Neural cell (in vitro differentiated cells): Measurements from ENCODE around the gene DNAH8. TPM values are rescaled to one million over a fixed set of nuclear protein-coding genes. Genes with fewer than 3 reads are reported as not detected.

ENCODE experiments used
- H2AFZ ChIP-seq: fragments of 200-600, 300-800 bp; sonication (generic), shearing (Covaris generic); 2 replicates; pipeline ENCODE4 v1.6.0; 2014; ENCODE audit warnings: low read depth, mild to moderate bottlenecking, antibody characterized with exemption, low read length, moderate library complexity
- H3F3A ChIP-seq: fragments of 200-600 bp; shearing (Covaris generic); 2 replicates; pipeline ENCODE4 v1.6.1; 2016; ENCODE audit warnings: mild to moderate bottlenecking, moderate library complexity, mixed read lengths, antibody characterized with exemption, low read length; ENCODE audit not compliant: insufficient read depth, poor library complexity, severe bottlenecking
- H3K27ac ChIP-seq: fragments of 200-600, 300-800 bp; sonication (generic), shearing (Covaris generic); 2 replicates; pipeline ENCODE4 v1.5.1; 2014; ENCODE audit warnings: mild to moderate bottlenecking, low read length, moderate library complexity
- H3K27me3 ChIP-seq: fragments of 300-800, 200-600 bp; sonication (generic), shearing (Covaris generic); 2 replicates; pipeline ENCODE4 v1.6.0; 2014; ENCODE audit warnings: mild to moderate bottlenecking, low read depth, low read length, moderate library complexity; ENCODE audit not compliant: insufficient read depth
- H3K36me3 ChIP-seq: fragments of 300-800, 200-600 bp; sonication (generic), shearing (Covaris generic); 2 replicates; pipeline ENCODE4 v1.5.1; 2014; ENCODE audit warnings: mild to moderate bottlenecking, antibody characterized with exemption, low read length, moderate library complexity; ENCODE audit not compliant: insufficient read depth
- H3K4me2 ChIP-seq: fragments of 300-800, 200-600 bp; sonication (generic), shearing (Covaris generic); 2 replicates; pipeline ENCODE4 v1.6.0; 2014; ENCODE audit warnings: mild to moderate bottlenecking, low read length
- H3K4me3 ChIP-seq: fragments of 300-800, 200-600 bp; sonication (generic), shearing (Covaris generic); 2 replicates; pipeline ENCODE4 v1.5.1; 2014; ENCODE audit warnings: mild to moderate bottlenecking, low read length, moderate library complexity
- H3K79me2 ChIP-seq: fragments of 200-600 bp; shearing (Covaris generic); replicated peaks from 2 replicates; pipeline ENCODE4 v1.6.0; 2014; ENCODE audit warnings: mild to moderate bottlenecking, low read length, moderate library complexity; ENCODE audit not compliant: insufficient read depth
- H3K9ac ChIP-seq: fragments of 300-800, 200-600 bp; sonication (generic), shearing (Covaris generic); 2 replicates; pipeline ENCODE4 v1.6.1; 2016; ENCODE audit warnings: mild to moderate bottlenecking, low read length, mixed read lengths
- H3K9me2 ChIP-seq: fragments of 200-600 bp; shearing (Covaris generic); 2 replicates; pipeline ENCODE4 v1.6.1; 2016; ENCODE audit warnings: mild to moderate bottlenecking, low read length, mixed read lengths; ENCODE audit not compliant: insufficient read depth
- H3K9me3 ChIP-seq: fragments of 200-600, 300-800 bp; sonication (generic), shearing (Covaris generic); 2 replicates; pipeline ENCODE4 v1.6.1; 2016; ENCODE audit warnings: mild to moderate bottlenecking, mixed run types, low read length, moderate library complexity, mixed read lengths
- H4K20me1 ChIP-seq: fragments of 200-600 bp; shearing (Covaris generic); 2 replicates; pipeline ENCODE4 v1.6.1; 2016; ENCODE audit warnings: mild to moderate bottlenecking, mixed run types; ENCODE audit not compliant: insufficient read depth
- CTCF ChIP-seq: fragments of 450-650 bp; IDR thresholded peaks from 2 replicates; pipeline ENCODE4 v1.5.1; 2014; ENCODE audit warnings: antibody characterized with exemption, mild to moderate bottlenecking, moderate library complexity; ENCODE audit not compliant: poor library complexity, severe bottlenecking
- EP300 ChIP-seq: fragments of 450-650 bp; conservative IDR thresholded peaks from 2 replicates; pipeline ENCODE4 v1.6.1; 2014; ENCODE audit warnings: antibody characterized with exemption, mild to moderate bottlenecking, moderate library complexity; ENCODE audit not compliant: poor library complexity, severe bottlenecking
- EZH2 ChIP-seq: fragments of 200-600, 300-800 bp; shearing (Covaris generic), sonication (generic); IDR thresholded peaks from 2 replicates; pipeline ENCODE4 v1.6.1; 2014; ENCODE audit warnings: antibody characterized with exemption, low read length, borderline replicate concordance, mild to moderate bottlenecking; ENCODE audit not compliant: insufficient read depth, poor library complexity, severe bottlenecking
- MXI1 ChIP-seq: fragments of 450-650 bp; conservative IDR thresholded peaks from 2 replicates; pipeline ENCODE4 v1.6.1; 2014; ENCODE audit warnings: antibody characterized with exemption, mild to moderate bottlenecking; ENCODE audit not compliant: poor library complexity, severe bottlenecking
- POLR2AphosphoS5 ChIP-seq: IDR thresholded peaks from 2 replicates; pipeline ENCODE4 v1.6.1; 2012
- RAD21 ChIP-seq: fragments of 450-650 bp; conservative IDR thresholded peaks from 2 replicates; pipeline ENCODE4 v1.6.1; 2014; ENCODE audit warnings: antibody characterized with exemption, mild to moderate bottlenecking, moderate library complexity
- REST ChIP-seq: IDR thresholded peaks from 2 replicates; pipeline ENCODE4 v1.6.1; 2012; ENCODE audit warnings: borderline replicate concordance
- SMC3 ChIP-seq: fragments of 450-650 bp; conservative IDR thresholded peaks from 2 replicates; pipeline ENCODE4 v1.6.1; 2014; ENCODE audit warnings: antibody characterized with exemption, mild to moderate bottlenecking, moderate library complexity; ENCODE audit not compliant: poor library complexity
- TAF1 ChIP-seq: IDR thresholded peaks from 2 replicates; pipeline ENCODE4 v1.6.1; 2012; ENCODE audit warnings: low read depth
- polyA plus RNA-seq: library from polyadenylated mRNA; depleted of rRNA; stranded (reverse); fragments of >200 nt; gene quantifications from 2 replicates; pipeline ENCODE4 v1.2.3, GENCODE V29; 2014

Gene DNAH8
- polyA plus RNA-seq, 1 donor from 2014 or later: 0.07 TPM

GRCh38 chr6:38776515-38776914 lies 61.4 kb downstream of the DNAH8 start:
- no peaks in the 10 kb centered on the region for H3K79me2 ChIP-seq
- H3K27ac ChIP-seq: no peak overlapping the region
- no peaks in the 10 kb centered on the region for H4K20me1 ChIP-seq
- no peak overlapping the region for H2AFZ ChIP-seq
- no peaks in the 10 kb centered on the region for H3K36me3 ChIP-seq
- no peak overlapping the region for H3K4me2 ChIP-seq
- no peaks in the 10 kb centered on the region for H3K9me3 ChIP-seq
- no peak overlapping the region for H3K4me3 ChIP-seq
- no peaks in the 10 kb centered on the region for H3F3A ChIP-seq
- no peaks in the 10 kb centered on the region for H3K9me2 ChIP-seq
- H3K9ac ChIP-seq: no peak overlapping the region
- no peaks in the 10 kb centered on the region for H3K27me3 ChIP-seq
- no peak for TF ChIP-seq SMC3
- no peak for TF ChIP-seq EP300
- no peak for TF ChIP-seq RAD21
- TF ChIP-seq CTCF: no peak
- TF ChIP-seq POLR2AphosphoS5: no peak
- no peak for TF ChIP-seq EZH2
- no peak for TF ChIP-seq TAF1
- TF ChIP-seq MXI1: no peak
- TF ChIP-seq REST: no peak

- H3F3A ChIP-seq: no peaks in the 10 kb centered on the region
- no peaks in the 10 kb centered on the region for H3K9me3 ChIP-seq
- H3K4me2 ChIP-seq: no peak overlapping the region
- no peak overlapping the region for H2AFZ ChIP-seq
- no peak overlapping the region for H3K4me3 ChIP-seq
- H3K9me2 ChIP-seq: no peaks in the 10 kb centered on the region
- H4K20me1 ChIP-seq: no peaks in the 10 kb centered on the region
- H3K36me3 ChIP-seq: no peaks in the 10 kb centered on the region
- H3K9ac ChIP-seq: no peak overlapping the region
- TF ChIP-seq MXI1 (no peak), REST (no peak), SMC3 (no peak), EZH2 (no peak), CTCF (no peak), RAD21 (no peak), TAF1 (no peak), POLR2AphosphoS5 (no peak), EP300 (no peak)
- H3K79me2 ChIP-seq: no peaks in the 10 kb centered on the region
- H3K27me3 ChIP-seq: no peaks in the 10 kb centered on the region
- H3K27ac ChIP-seq: no peak overlapping the region
These were observed 64.4 kb downstream of the DNAH8 start for GRCh38 chr6:38779310-38780062.
